H9 (cell line): Measurements from ENCODE around the gene MB. TPM values are rescaled to one million over a fixed set of nuclear protein-coding genes. Genes with fewer than 3 reads are reported as not detected.

ENCODE experiments used
- DNase-seq: peaks from one replicate; pipeline ENCODE4 v3.0.0-alpha.2; 2017
- H2AFZ ChIP-seq: one replicate; pipeline ENCODE4 v1.6.1; 2013; ENCODE audit warnings: mild to moderate bottlenecking, low read length, control low read depth, moderate library complexity
- H2AK5ac ChIP-seq: 2 replicates; pipeline ENCODE4 v1.6.1; 2013; ENCODE audit warnings: low read length, control low read depth, mixed read lengths; ENCODE audit not compliant: insufficient read length
- H2BK120ac ChIP-seq: one replicate; pipeline ENCODE4 v1.6.1; 2013; ENCODE audit warnings: low read depth, mild to moderate bottlenecking, low read length, control low read depth, inconsistent platforms; ENCODE audit not compliant: poor library complexity, severe bottlenecking
- H2BK12ac ChIP-seq: 2 replicates; pipeline ENCODE4 v1.6.1; 2013; ENCODE audit warnings: low read length, control low read depth, mixed read lengths, low read depth; ENCODE audit not compliant: insufficient read length
- H2BK15ac ChIP-seq: 2 replicates; pipeline ENCODE4 v1.6.1; 2013; ENCODE audit warnings: low read depth, low read length, control low read depth
- H2BK20ac ChIP-seq: one replicate; pipeline ENCODE4 v1.6.1; 2013; ENCODE audit warnings: low read depth, mild to moderate bottlenecking, low read length, control low read depth, inconsistent platforms; ENCODE audit not compliant: poor library complexity, severe bottlenecking
- H2BK5ac ChIP-seq: 2 replicates; pipeline ENCODE4 v1.6.1; 2013; ENCODE audit warnings: low read length, control low read depth, mixed read lengths; ENCODE audit not compliant: insufficient read length
- H3K14ac ChIP-seq: 2 replicates; pipeline ENCODE4 v1.6.1; 2013; ENCODE audit warnings: low read length, control low read depth; ENCODE audit not compliant: insufficient read depth
- H3K18ac ChIP-seq: 2 replicates; pipeline ENCODE4 v1.6.1; 2013; ENCODE audit warnings: low read depth, mild to moderate bottlenecking, mixed read lengths, low read length, control low read depth; ENCODE audit not compliant: insufficient read length
- H3K23ac ChIP-seq: 2 replicates; pipeline ENCODE4 v1.6.1; 2013; ENCODE audit warnings: low read length, control low read depth, mixed read lengths, low read depth; ENCODE audit not compliant: insufficient read length
- H3K23me2 ChIP-seq: 2 replicates; pipeline ENCODE4 v1.6.1; 2013; ENCODE audit warnings: low read depth, mild to moderate bottlenecking, mixed read lengths, low read length, control low read depth; ENCODE audit not compliant: insufficient read length, poor library complexity, severe bottlenecking
- H3K27ac ChIP-seq: 2 replicates; pipeline ENCODE4 v1.5.1; 2013; ENCODE audit warnings: low read length, control low read depth, mixed read lengths, low read depth; ENCODE audit not compliant: insufficient read length
- H3K27me3 ChIP-seq: 2 replicates; pipeline ENCODE4 v1.6.1; 2013; ENCODE audit warnings: low read length, control low read depth, inconsistent platforms; ENCODE audit not compliant: insufficient read depth
- H3K4ac ChIP-seq: 2 replicates; pipeline ENCODE4 v1.6.1; 2013; ENCODE audit warnings: low read depth, mild to moderate bottlenecking, control low read depth, inconsistent platforms, low read length, moderate library complexity
- H3K4me1 ChIP-seq: 2 replicates; pipeline ENCODE4 v1.6.1; 2013; ENCODE audit warnings: low read length, control low read depth, inconsistent platforms; ENCODE audit not compliant: insufficient read depth
- H3K4me2 ChIP-seq: 2 replicates; pipeline ENCODE4 v1.6.1; 2013; ENCODE audit warnings: low read length, control low read depth, mixed read lengths; ENCODE audit not compliant: insufficient read length, insufficient read depth
- H3K56ac ChIP-seq: 2 replicates; pipeline ENCODE4 v1.6.1; 2013; ENCODE audit warnings: low read depth, mild to moderate bottlenecking, mixed read lengths, low read length, control low read depth; ENCODE audit not compliant: insufficient read length
- H3K79me1 ChIP-seq: 2 replicates; pipeline ENCODE4 v1.6.1; 2013; ENCODE audit warnings: low read depth, mild to moderate bottlenecking, moderate library complexity, low read length, control low read depth, inconsistent platforms; ENCODE audit not compliant: insufficient read depth, poor library complexity, severe bottlenecking
- H3K79me2 ChIP-seq: 2 replicates; pipeline ENCODE4 v1.6.1; 2013; ENCODE audit warnings: low read length, control low read depth, inconsistent platforms; ENCODE audit not compliant: insufficient read depth
- H3K9ac ChIP-seq: 2 replicates; pipeline ENCODE4 v1.6.1; 2013; ENCODE audit warnings: low read length, control low read depth, mixed read lengths; ENCODE audit not compliant: insufficient read length; ENCODE audit errors: extremely low read depth
- H3K9me3 ChIP-seq: one replicate; pipeline ENCODE4 v1.6.1; 2013; ENCODE audit warnings: low read depth, low read length, inconsistent platforms; ENCODE audit not compliant: control insufficient read depth
- H3T11ph ChIP-seq: one replicate; pipeline ENCODE4 v1.6.1; 2013; ENCODE audit warnings: mild to moderate bottlenecking, low read length, control low read depth, inconsistent platforms
- H4K20me1 ChIP-seq: one replicate; pipeline ENCODE4 v1.6.1; 2013; ENCODE audit not compliant: control insufficient read depth, insufficient read length, insufficient read depth
- H4K5ac ChIP-seq: 2 replicates; pipeline ENCODE4 v1.6.1; 2013; ENCODE audit warnings: low read depth, mild to moderate bottlenecking, mixed read lengths, low read length, control low read depth; ENCODE audit not compliant: insufficient read length
- H4K8ac ChIP-seq: replicated peaks from 2 replicates; pipeline ENCODE4 v1.6.1; 2013; ENCODE audit warnings: low read length, control low read depth, mixed read lengths, low read depth; ENCODE audit not compliant: insufficient read length
- H4K91ac ChIP-seq: 2 replicates; pipeline ENCODE4 v1.6.1; 2013; ENCODE audit warnings: low read depth, mild to moderate bottlenecking, moderate library complexity, mixed read lengths, low read length, control low read depth; ENCODE audit not compliant: insufficient read length
- H3K27ac Mint-ChIP-seq, 3 experiments: 2 replicates in 2 of 3; 3 replicates in 1 of 3; pipeline ENCODE4 v1.8.0; 2020 to 2021; ENCODE audit warnings: mixed read lengths in 3 of 3, mild to moderate bottlenecking in 1 of 3, moderate library complexity in 1 of 3
- H3K27me3 Mint-ChIP-seq: 2 replicates; pipeline ENCODE4 v1.8.0; 2021; ENCODE audit warnings: low read depth, mild to moderate bottlenecking, moderate library complexity, mixed read lengths
- H3K36me3 Mint-ChIP-seq, 3 experiments: 2 replicates in 2 of 3; 3 replicates in 1 of 3; pipeline ENCODE4 v1.8.0; 2020 to 2021; ENCODE audit warnings: low read depth in 3 of 3, mixed read lengths in 3 of 3; ENCODE audit not compliant: insufficient read depth in 1 of 3
- H3K4me1 Mint-ChIP-seq, 2 experiments: 2 replicates each; pipeline ENCODE4 v1.8.0; 2020; ENCODE audit warnings: mixed read lengths in 2 of 2
- H3K4me3 Mint-ChIP-seq, 2 experiments: 2 replicates in 1 of 2; 3 replicates in 1 of 2; pipeline ENCODE4 v1.8.0; 2020 to 2021; ENCODE audit warnings: mild to moderate bottlenecking in 2 of 2, mixed read lengths in 2 of 2, moderate library complexity in 1 of 2
- H3K9me3 Mint-ChIP-seq, 2 experiments: 2 replicates in 1 of 2; 3 replicates in 1 of 2; pipeline ENCODE4 v1.8.0; 2020; ENCODE audit warnings: mild to moderate bottlenecking in 2 of 2, mixed read lengths in 2 of 2, moderate library complexity in 1 of 2
- WGBS: extraction: QIAGEN DNeasy Blood & Tissue Kit; methylation state at CpG from one replicate; pipeline ENCODE4 v1.1.7; 2013; ENCODE audit warnings: missing lambda C conversion rate, low lambda C conversion rate, mixed read lengths; ENCODE audit not compliant: insufficient read length; ENCODE audit errors: extremely low coverage; 5-methylcytosine and 5-hydroxymethylcytosine counted together
- total RNA-seq: library from RNA; stranded (reverse); gene quantifications from 2 replicates; pipeline ENCODE4 v1.2.1, GENCODE V29; 2021
- TF ChIP-seq, protein P1 (sequence below): fragments of 200-600 bp; sonication (generic); conservative IDR thresholded peaks from 3 replicates; pipeline ENCODE4 v1.8.0; 2021; ENCODE audit warnings: antibody characterized with exemption, mild to moderate bottlenecking

MB gene
- total RNA-seq, 1 experiment from 2014 or later, result 0.55 TPM

GRCh38 chr22:35569916-35570315 lies 47.2 kb downstream of the MB start:
- WGBS, result no CpG with 5 or more reads among the region's 13 CpGs
- Histone ChIP-seq H3K23ac (no peak overlapping the region), H3K9me3 (no peaks in the 10 kb centered on the region)

More at GRCh38 chr22:35569916-35570315, 47.2 kb downstream of the MB start:
- Histone ChIP-seq H3K79me1 (no peaks in the 10 kb centered on the region), H2BK15ac (no peak overlapping the region), H3K79me2 (no peaks in the 10 kb centered on the region), H4K5ac (no peak overlapping the region), H2BK120ac (no peak overlapping the region), H3K9ac (no peak overlapping the region), H3T11ph (no peak overlapping the region), H2AFZ (no peak overlapping the region), H3K4ac (no peak overlapping the region), H2BK20ac (no peak overlapping the region), H3K56ac (no peak overlapping the region), H2AK5ac (no peak overlapping the region), H4K91ac (no peak overlapping the region), H3K27me3 (no peaks in the 10 kb centered on the region), H4K8ac (no peak overlapping the region), H3K4me2 (no peak overlapping the region), H2BK5ac (no peak overlapping the region), H3K27ac (no peak overlapping the region), H3K23me2 (no peaks in the 10 kb centered on the region), H2BK12ac (no peak overlapping the region), H3K14ac (no peak overlapping the region; the same call in 1 of the 2 replicates), H3K4me1 (no peaks in the 10 kb centered on the region; the same call in 1 of the 2 replicates), H4K20me1 (no peaks in the 10 kb centered on the region), H3K18ac (no peak overlapping the region)
- H3K9me3 Mint-ChIP-seq, result no peaks in the 10 kb centered on the region
- TF ChIP-seq, protein P1, sequence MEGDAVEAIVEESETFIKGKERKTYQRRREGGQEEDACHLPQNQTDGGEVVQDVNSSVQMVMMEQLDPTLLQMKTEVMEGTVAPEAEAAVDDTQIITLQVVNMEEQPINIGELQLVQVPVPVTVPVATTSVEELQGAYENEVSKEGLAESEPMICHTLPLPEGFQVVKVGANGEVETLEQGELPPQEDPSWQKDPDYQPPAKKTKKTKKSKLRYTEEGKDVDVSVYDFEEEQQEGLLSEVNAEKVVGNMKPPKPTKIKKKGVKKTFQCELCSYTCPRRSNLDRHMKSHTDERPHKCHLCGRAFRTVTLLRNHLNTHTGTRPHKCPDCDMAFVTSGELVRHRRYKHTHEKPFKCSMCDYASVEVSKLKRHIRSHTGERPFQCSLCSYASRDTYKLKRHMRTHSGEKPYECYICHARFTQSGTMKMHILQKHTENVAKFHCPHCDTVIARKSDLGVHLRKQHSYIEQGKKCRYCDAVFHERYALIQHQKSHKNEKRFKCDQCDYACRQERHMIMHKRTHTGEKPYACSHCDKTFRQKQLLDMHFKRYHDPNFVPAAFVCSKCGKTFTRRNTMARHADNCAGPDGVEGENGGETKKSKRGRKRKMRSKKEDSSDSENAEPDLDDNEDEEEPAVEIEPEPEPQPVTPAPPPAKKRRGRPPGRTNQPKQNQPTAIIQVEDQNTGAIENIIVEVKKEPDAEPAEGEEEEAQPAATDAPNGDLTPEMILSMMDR, result no peak
- H3K27ac Mint-ChIP-seq, result no peak overlapping the region
- H3K4me3 Mint-ChIP-seq, result no peak overlapping the region
- H3K4me1 Mint-ChIP-seq, result peaks cover 7 to 13% of the 10 kb centered on the region in 2 experiments
- peaks cover 7% of the 10 kb centered on the region for H3K27me3 Mint-ChIP-seq
- DNase-seq, result no peak
- H3K36me3 Mint-ChIP-seq, result no peaks in the 10 kb centered on the region
